Right atrium auricular region (tissue), 2 donors: ENCODE results near the gene CDYL. TPM values are rescaled to one million over a fixed set of nuclear protein-coding genes. Genes with fewer than 3 reads are reported as not detected.

ENCODE experiments used
- DNase-seq: peaks from one replicate; pipeline ENCODE4 v3.0.0-alpha.2; 2019; ENCODE audit warnings: low spot score
- H3K27ac ChIP-seq, 2 donors: fragments of 200-600 bp; sonication (generic); 1 replicate in 1 of 2; 2 replicates in 1 of 2; pipeline ENCODE4 v1.5.1; 2016 to 2019
- H3K27me3 ChIP-seq, 2 donors: fragments of 200-600 bp; sonication (generic); one replicate each; pipeline versions ENCODE4 v1.5.1 to v1.6.0; 2017 to 2019
- H3K36me3 ChIP-seq: fragments of 200-600 bp; sonication (generic); one replicate; pipeline ENCODE4 v1.5.1; 2016
- H3K4me1 ChIP-seq, 2 donors: fragments of 200-600 bp; sonication (generic); one replicate each; pipeline versions ENCODE4 v1.5.1 to v1.6.0; 2017 to 2019
- H3K4me3 ChIP-seq, 2 donors: fragments of 200-600 bp; sonication (generic); 1 replicate in 1 of 2; 2 replicates in 1 of 2; pipeline ENCODE4 v1.5.1; 2017 to 2019; ENCODE audit warnings: mild to moderate bottlenecking in 1 of 2, moderate library complexity in 1 of 2
- H3K9me3 ChIP-seq, 2 donors: fragments of 200-600 bp; sonication (generic); one replicate each; pipeline ENCODE4 v1.5.1; 2019
- CTCF ChIP-seq, 2 donors: fragments of 200-600 bp; sonication (generic); IDR thresholded peaks; one replicate each; pipeline ENCODE4 v1.5.1; 2019; ENCODE audit warnings: antibody characterized with exemption in 2 of 2
- total RNA-seq, 2 donors: library from RNA; depleted of rRNA; stranded (reverse); fragments of >200 nt; gene quantifications; one replicate each; pipeline ENCODE4 v1.1.0, GENCODE V29; 2016

The CDYL gene
- total RNA-seq, 2 donors from 2014 or later = 23.7 to 28.9 TPM

- Histone ChIP-seq H3K4me3 (no peak overlapping the region), H3K9me3 (no peaks in the 10 kb centered on the region), H3K36me3 (peaks cover 25% of the 10 kb centered on the region), H3K4me1 (no peaks in the 10 kb centered on the region), H3K27ac (no peak overlapping the region), H3K27me3 (no peaks in the 10 kb centered on the region)
- TF ChIP-seq CTCF (IDR thresholded peaks at IDR 0.05) = no peak
- DNase-seq = no peak
Observed at GRCh38 chr6:4892785-4893485, 116.7 kb downstream of the CDYL start.

- Histone ChIP-seq H3K27ac (no peak overlapping the region), H3K36me3 (peaks cover 34% of the 10 kb centered on the region)
Observed at GRCh38 chr6:4894049-4894448, 117.8 kb downstream of the CDYL start.

GRCh38 chr6:4895971-4896370 lies 119.8 kb downstream of the CDYL start:
- H3K4me3 ChIP-seq = no peak overlapping the region
- H3K36me3 ChIP-seq = peaks cover 34% of the 10 kb centered on the region
- H3K4me1 ChIP-seq = no peaks in the 10 kb centered on the region
- H3K9me3 ChIP-seq = peaks cover 0 to 8% of the 10 kb centered on the region in 2 donors
- DNase-seq = no peak
- TF ChIP-seq CTCF (IDR thresholded peaks at IDR 0.05) = no peak
- H3K27me3 ChIP-seq = no peaks in the 10 kb centered on the region
- H3K27ac ChIP-seq = no peak overlapping the region

More at GRCh38 chr6:4894049-4894448, 117.8 kb downstream of the CDYL start:
- no peak for TF ChIP-seq CTCF (IDR thresholded peaks at IDR 0.05)
- DNase-seq = no peak
- no peak overlapping the region for H3K4me3 ChIP-seq
- H3K27me3 ChIP-seq = no peaks in the 10 kb centered on the region
- H3K9me3 ChIP-seq = no peaks in the 10 kb centered on the region
- no peaks in the 10 kb centered on the region for H3K4me1 ChIP-seq

GRCh38 chr6:4896401-4896800 lies 120.2 kb downstream of the CDYL start:
- Histone ChIP-seq H3K4me3 (no peak overlapping the region), H3K27me3 (no peaks in the 10 kb centered on the region), H3K4me1 (no peaks in the 10 kb centered on the region), H3K9me3 (peaks cover 0 to 8% of the 10 kb centered on the region in 2 donors), H3K36me3 (peaks cover 34% of the 10 kb centered on the region), H3K27ac (no peak overlapping the region)
- DNase-seq = no peak
- no peak for TF ChIP-seq CTCF (IDR thresholded peaks at IDR 0.05)

GRCh38 chr6:4899249-4900034 lies 123.2 kb downstream of the CDYL start:
- DNase-seq = no peak
- no peak for TF ChIP-seq CTCF (IDR thresholded peaks at IDR 0.05)

More at GRCh38 chr6:4899249-4900034, 123.2 kb downstream of the CDYL start:
- no peaks in the 10 kb centered on the region for H3K27me3 ChIP-seq
- no peak overlapping the region for H3K4me3 ChIP-seq
- H3K9me3 ChIP-seq = peaks cover 0 to 8% of the 10 kb centered on the region in 2 donors
- no peak overlapping the region for H3K27ac ChIP-seq
- peaks cover 9% of the 10 kb centered on the region for H3K36me3 ChIP-seq
- H3K4me1 ChIP-seq = no peaks in the 10 kb centered on the region
